ENCODE results near the gene MARCHF4. TPM values are rescaled to one million over a fixed set of nuclear protein-coding genes. Genes with fewer than 3 reads are reported as not detected.

MARCHF4 gene
- total and polyA plus RNA-seq, 4 donors = not detected

- Histone ChIP-seq H3K9me3 (ENCODE audit: control insufficient read depth in 4 of 4, low read length in 3 of 4) (no peaks in the 10 kb centered on the region), H3K27ac (ENCODE audit: low read depth in 1 of 2, low read length in 2 of 2) (no peak overlapping the region), H3K9ac (ENCODE audit: low read depth in 1 of 2, low read length in 2 of 2) (no peak overlapping the region), H3K36me3 (ENCODE audit: control insufficient read depth in 4 of 4, insufficient read depth in 3 of 4, low read depth in 1 of 4, low read length in 3 of 4) (no peaks in the 10 kb centered on the region), H3K27me3 (ENCODE audit: control insufficient read depth in 4 of 4, insufficient read depth in 4 of 4, low read length in 3 of 4) (peaks cover 0 to 9% (median 0%) of the 10 kb centered on the region in 4 donors), H3K4me3 (ENCODE audit: low read depth in 1 of 3, low read length in 3 of 3) (no peak overlapping the region), H3K4me1 (ENCODE audit: control insufficient read depth in 4 of 4, insufficient read depth in 4 of 4, low read length in 3 of 4) (no peaks in the 10 kb centered on the region)
- WGBS = 65% methylated on average over 2 of the region's 2 CpGs
- TF ChIP-seq HNF4A (conservative IDR thresholded peaks at IDR 0.05) (no peak), HNF4G (IDR thresholded peaks at IDR 0.05) (no peak), JUND (IDR thresholded peaks at IDR 0.05) (no peak), EGR1 (IDR thresholded peaks at IDR 0.05; ENCODE audit: low read depth in 2 of 2) (no peak), ZBTB33 (IDR thresholded peaks at IDR 0.05) (no peak), RXRA (IDR thresholded peaks at IDR 0.05) (no peak), GABPA (IDR thresholded peaks at IDR 0.05 in 1 of 2, conservative IDR thresholded peaks at IDR 0.05 in 1 of 2) (no peak), MAX (IDR thresholded peaks at IDR 0.05) (no peak), FOXA2 (IDR thresholded peaks at IDR 0.05) (no peak), TAF1 (conservative IDR thresholded peaks at IDR 0.05) (no peak), YY1 (IDR thresholded peaks at IDR 0.05) (no peak), CTCF (IDR thresholded peaks at IDR 0.05; ENCODE audit: low read depth, low read length, missing input control) (no peak), RAD21 (IDR thresholded peaks at IDR 0.05) (no peak), FOXA1 (IDR thresholded peaks at IDR 0.05) (no peak), SP1 (IDR thresholded peaks at IDR 0.05) (no peak)
- no peak for DNase-seq (ENCODE audit: low spot score)
Measured at GRCh38 chr2:216355711-216356110, 16.6 kb downstream of the MARCHF4 start.

GRCh38 chr2:216354306-216354705, 18.0 kb downstream of the MARCHF4 start:
- H3K36me3 ChIP-seq (ENCODE audit: control insufficient read depth in 4 of 4, insufficient read depth in 3 of 4, low read depth in 1 of 4, low read length in 3 of 4) = no peaks in the 10 kb centered on the region
- no peak overlapping the region for H3K9ac ChIP-seq (ENCODE audit: low read depth in 1 of 2, low read length in 2 of 2)
- H3K9me3 ChIP-seq (ENCODE audit: control insufficient read depth in 4 of 4, low read length in 3 of 4) = no peaks in the 10 kb centered on the region
- TF ChIP-seq ZBTB33 (IDR thresholded peaks at IDR 0.05) (no peak), JUND (IDR thresholded peaks at IDR 0.05) (no peak), SP1 (IDR thresholded peaks at IDR 0.05) (no peak), HNF4A (conservative IDR thresholded peaks at IDR 0.05) (no peak), TAF1 (conservative IDR thresholded peaks at IDR 0.05) (no peak), RAD21 (IDR thresholded peaks at IDR 0.05) (no peak), FOXA1 (IDR thresholded peaks at IDR 0.05) (no peak), REST (IDR thresholded peaks at IDR 0.05) (no peak), YY1 (IDR thresholded peaks at IDR 0.05) (no peak), GABPA (IDR thresholded peaks at IDR 0.05 in 1 of 2, conservative IDR thresholded peaks at IDR 0.05 in 1 of 2) (no peak), MAX (IDR thresholded peaks at IDR 0.05) (no peak), CTCF (IDR thresholded peaks at IDR 0.05; ENCODE audit: low read depth, low read length, missing input control) (no peak), ATF3 (IDR thresholded peaks at IDR 0.05) (no peak), EGR1 (IDR thresholded peaks at IDR 0.05; ENCODE audit: low read depth in 2 of 2) (no peak), NR2F2 (IDR thresholded peaks at IDR 0.05) (no peak), RXRA (IDR thresholded peaks at IDR 0.05) (no peak), FOXA2 (IDR thresholded peaks at IDR 0.05) (no peak)
- H3K4me3 ChIP-seq (ENCODE audit: low read depth in 1 of 3, low read length in 3 of 3) = no peak overlapping the region
- no peaks in the 10 kb centered on the region for H3K4me1 ChIP-seq (ENCODE audit: control insufficient read depth in 4 of 4, insufficient read depth in 4 of 4, low read length in 3 of 4)
- no peak for DNase-seq (ENCODE audit: low spot score)
- no peak overlapping the region for H3K27ac ChIP-seq (ENCODE audit: low read depth in 1 of 2, low read length in 2 of 2)
- WGBS = 58% methylated on average over 4 of the region's 4 CpGs
- peaks cover 0 to 9% (median 0%) of the 10 kb centered on the region in 4 donors for H3K27me3 ChIP-seq (ENCODE audit: control insufficient read depth in 4 of 4, insufficient read depth in 4 of 4, low read length in 3 of 4)

Measured in liver (tissue), 9 donors.